ENCODE measurements around the gene KCNIP4. TPM values are rescaled to one million over a fixed set of nuclear protein-coding genes. Genes with fewer than 3 reads are reported as not detected.

The KCNIP4 gene
- total and polyA plus RNA-seq, 2 of the 8 experiments (the other 6 are each of a cell fraction or from before 2014, with no cell fraction given): 0.06 TPM; not detected in 1

DNA sequence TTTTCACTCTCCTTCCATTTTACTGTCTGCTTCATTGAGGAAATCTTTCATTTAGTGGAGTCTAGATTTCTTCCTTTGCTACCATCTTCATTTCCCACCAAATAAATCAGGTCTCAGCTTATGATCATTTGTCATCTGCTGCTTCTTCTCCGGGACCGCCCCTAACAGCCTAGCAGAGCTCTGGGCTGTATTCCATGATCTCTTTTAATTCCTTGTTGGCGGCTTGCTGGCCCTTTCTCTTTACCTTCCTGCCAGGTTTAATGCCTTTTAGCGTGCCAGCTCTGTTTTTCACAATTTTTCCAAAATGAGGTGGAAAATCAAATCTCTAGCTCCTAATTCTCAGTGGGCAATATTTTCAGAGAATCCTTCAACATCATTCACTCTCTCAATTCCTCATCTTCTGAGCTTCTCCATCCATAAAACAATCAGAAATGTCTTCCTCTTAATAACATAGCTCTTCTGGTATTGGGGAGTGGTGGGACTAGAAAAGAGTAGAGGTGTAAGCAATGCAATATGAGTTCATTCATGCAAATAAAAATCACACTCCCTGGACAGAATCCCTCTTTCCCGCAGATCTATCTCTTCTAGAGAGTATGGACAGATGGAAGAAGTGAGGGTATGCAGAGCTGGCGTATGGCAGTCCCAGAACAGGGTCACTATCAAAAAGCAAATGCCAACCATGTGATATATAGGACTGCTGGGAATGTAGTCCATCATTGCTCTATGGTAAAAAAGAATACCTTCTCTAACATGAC is 491.3 kb downstream of the KCNIP4 start (continued):
- TF ChIP-seq, protein P1, sequence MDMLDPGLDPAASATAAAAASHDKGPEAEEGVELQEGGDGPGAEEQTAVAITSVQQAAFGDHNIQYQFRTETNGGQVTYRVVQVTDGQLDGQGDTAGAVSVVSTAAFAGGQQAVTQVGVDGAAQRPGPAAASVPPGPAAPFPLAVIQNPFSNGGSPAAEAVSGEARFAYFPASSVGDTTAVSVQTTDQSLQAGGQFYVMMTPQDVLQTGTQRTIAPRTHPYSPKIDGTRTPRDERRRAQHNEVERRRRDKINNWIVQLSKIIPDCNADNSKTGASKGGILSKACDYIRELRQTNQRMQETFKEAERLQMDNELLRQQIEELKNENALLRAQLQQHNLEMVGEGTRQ (IDR thresholded peaks at IDR 0.05; ENCODE audit: low read length): no peak
- no peak for TF ChIP-seq CHD1 (IDR thresholded peaks at IDR 0.05; ENCODE audit: low read depth, low read length)
- no peak for TF ChIP-seq SRF (IDR thresholded peaks at IDR 0.05; ENCODE audit: low read depth, low read length)
- no peak for TF ChIP-seq SP1 (IDR thresholded peaks at IDR 0.05; ENCODE audit: low read depth, low read length)
- TF ChIP-seq RNF2 (IDR thresholded peaks at IDR 0.05; ENCODE audit: borderline replicate concordance, low read depth, low read length, missing control alignments, poor library complexity, severe bottlenecking): no peak

Data from H1 (cell line).